ENCODE data around the gene PGBD2.
"Not testable (repeated sequence)": the region's sequence is repeated elsewhere in the genome, so short reads cannot be mapped to it uniquely, and the experiment has no call there.

Gene PGBD2

DNA sequence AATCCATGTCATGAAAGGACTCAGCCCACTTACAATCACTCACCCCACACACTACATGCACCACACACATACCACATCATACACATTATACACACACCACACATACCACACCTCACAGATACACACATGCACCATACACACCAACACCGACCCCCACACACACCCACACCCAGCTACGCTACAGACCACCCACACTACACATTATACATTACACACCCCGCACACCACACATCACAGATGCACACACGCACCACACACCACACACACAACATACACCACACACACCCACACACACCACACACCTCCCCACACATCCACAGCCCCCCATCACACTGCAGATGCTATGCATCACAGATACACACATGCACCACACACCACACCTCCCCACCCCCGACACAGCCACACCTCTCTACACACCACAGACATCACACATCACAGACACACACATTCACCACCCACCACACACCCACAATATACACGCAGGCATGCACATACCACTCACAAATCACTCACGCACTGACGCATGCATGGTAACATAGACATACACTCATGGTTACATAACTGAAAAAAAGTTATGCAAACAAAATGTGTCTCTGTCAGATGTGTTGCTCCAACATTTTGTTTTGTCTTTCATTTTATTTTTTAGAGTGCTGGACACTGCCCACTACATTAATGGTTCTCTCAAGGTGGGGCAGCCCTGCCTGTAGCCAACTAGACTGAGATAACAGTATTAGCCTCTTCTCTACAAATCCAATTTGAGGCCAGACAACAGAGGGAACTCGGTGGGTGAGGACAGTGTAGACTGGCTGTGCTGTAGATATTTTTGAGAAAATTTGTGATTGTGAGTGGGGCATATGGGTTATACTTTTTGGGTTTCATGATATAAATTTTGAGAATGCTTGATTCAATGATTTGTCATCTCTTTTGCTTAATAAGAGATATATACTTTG, 15.2 kb upstream of the PGBD2 start:
- no peak for FAIRE-seq

GRCh38 chr1:248891758-248892157, 14.3 kb upstream of the PGBD2 start:
- no peak for FAIRE-seq

DNA sequence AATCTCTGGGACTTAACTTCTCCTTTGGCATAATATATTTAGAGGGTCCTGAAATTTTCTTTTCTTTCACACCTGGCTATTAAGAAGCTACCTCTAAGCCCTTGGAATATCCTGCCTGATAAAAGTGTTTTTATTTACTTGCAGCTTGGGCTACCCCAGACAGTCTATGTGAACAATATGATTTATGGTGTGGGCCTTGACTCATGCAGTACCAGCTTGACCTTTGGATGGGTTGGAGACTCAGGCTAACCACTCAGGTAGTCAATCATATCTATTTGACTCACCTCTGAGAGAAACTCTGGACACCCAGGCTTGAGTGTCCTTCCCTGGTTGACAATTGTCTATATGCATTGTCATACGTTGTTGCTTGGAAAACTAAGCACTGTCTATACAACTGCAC, 13.4 kb upstream of the PGBD2 start:
- no peak for FAIRE-seq

DNA sequence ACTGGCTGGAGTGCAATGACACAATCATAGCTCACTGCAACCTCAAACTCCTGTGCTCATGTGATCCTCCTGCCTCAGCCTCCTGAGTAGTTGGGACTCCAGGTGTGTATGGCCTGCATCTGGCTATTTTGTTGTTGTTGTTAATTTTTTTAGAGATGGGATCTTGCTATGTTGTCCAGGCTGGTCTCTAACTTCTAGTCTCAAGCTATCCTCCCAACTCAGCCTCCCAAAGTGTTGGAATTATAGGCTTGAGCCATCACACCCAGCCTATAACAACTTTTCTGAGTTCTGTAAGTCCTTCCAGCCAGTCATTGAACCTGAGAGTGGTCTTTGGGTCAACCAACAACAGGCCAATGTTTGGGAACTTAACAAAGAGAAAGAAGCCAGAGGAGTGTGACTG, 11.2 kb upstream of the PGBD2 start:
- no peak for FAIRE-seq

DNA sequence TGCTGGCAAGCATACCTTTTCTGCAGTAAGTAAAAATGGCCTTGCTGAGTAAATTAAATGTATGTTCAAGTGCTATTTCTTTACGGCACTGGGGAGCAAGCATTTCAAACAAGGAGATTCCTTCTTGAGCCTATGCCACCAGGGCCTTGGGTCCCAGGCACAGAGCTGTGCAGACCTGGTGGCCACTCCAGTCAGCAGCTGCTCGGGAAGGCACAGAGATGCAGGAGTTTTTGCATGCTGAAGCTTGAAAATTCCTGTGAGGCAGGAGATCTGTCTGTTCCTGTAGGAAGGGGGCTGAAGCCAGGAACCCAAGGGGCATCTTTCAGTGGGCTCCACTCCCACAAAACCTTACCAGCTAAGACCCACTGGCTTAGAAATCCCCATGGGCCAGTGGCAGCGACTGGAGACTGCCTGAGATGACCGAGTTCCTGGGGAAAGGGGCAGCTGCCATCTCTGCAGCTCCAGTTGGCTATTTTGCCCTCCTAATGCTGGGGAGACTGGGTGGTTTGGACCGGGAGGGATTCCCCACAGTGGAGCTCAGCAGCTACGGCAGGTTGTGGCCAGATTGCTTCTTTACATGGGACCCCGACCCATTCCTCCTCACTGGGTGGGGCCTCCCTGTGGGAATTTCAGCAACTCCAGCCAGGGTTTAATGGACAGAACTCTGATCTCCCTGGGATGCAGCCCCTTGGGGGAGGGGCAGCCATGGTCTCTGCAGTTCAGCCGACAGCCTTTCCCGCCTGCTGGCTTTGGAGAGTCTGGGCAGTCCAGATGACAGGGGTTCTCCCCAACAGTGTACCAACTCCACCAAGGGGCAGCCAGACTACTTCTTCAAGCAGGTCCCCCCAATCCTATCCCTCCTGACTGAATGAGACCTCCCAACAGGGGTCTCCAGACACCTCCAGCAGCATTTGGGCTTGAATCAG, 8.4 kb upstream of the PGBD2 start:
- FAIRE-seq, result no peak

- no peak for FAIRE-seq
These were observed 5.4 kb upstream of the PGBD2 start for GRCh38 chr1:248900637-248901036.

- no peak for FAIRE-seq
These were observed 4.5 kb upstream of the PGBD2 start for GRCh38 chr1:248901578-248901977.

- FAIRE-seq, result no peak
These were observed 1.4 kb upstream of the PGBD2 start for GRCh38 chr1:248904437-248905216.

GRCh38 chr1:248905662-248906008, 400 bp upstream of the PGBD2 start:
- no peak for FAIRE-seq

DNA sequence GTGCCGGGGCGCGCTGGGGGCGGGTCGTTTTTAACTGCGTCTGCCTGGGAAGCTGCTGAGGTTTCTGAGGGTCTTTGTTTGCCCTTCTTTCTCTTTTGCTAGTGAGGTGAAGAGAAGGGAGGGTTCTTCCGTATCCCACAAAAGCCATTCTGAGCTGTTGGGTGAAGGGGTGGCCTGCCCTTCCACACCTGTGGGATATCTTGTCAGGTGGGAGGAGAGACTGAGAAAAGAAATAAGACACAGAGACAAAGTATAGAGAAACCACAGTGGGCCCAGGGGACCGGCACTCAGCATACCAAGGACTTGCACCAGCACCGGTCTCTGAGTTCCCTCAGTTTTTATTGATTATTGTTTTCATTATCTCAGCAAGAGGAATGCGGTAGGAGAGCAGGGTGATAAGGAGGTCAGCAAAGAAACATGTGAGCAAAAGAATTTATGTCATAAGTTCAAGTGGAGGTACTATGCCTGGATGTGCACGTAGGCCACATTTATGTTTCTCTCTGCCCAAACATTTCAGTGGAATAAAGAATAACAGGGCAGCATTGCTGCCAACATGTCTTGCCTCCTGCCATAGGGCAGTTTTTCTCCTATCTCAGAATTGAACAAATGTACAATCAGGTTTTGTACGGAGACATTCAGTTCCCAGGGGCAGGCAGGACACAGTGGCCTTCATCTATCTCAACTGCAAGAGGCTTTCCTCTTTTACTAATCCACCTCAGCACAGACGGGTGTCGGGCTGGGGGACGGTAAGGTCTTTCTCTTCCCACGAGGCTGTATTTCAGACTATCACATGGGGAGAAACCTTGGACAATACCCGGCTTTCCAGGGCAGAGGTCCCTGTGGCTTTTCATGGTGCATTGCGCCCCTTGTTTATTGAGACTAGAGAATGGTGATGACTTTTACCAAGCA, 972 bp downstream of the PGBD2 start:
- FAIRE-seq, result no peak

- no peak for FAIRE-seq
These were observed 4.7 kb downstream of the PGBD2 start for GRCh38 chr1:248910761-248911160.

GRCh38 chr1:248913933-248914332, 7.9 kb downstream of the PGBD2 start:
- FAIRE-seq, result no peak

GRCh38 chr1:248914796-248915381, 8.9 kb downstream of the PGBD2 start:
- FAIRE-seq, result no peak

- FAIRE-seq, result no peak
These were observed 12.1 kb downstream of the PGBD2 start for GRCh38 chr1:248918131-248918530.

DNA sequence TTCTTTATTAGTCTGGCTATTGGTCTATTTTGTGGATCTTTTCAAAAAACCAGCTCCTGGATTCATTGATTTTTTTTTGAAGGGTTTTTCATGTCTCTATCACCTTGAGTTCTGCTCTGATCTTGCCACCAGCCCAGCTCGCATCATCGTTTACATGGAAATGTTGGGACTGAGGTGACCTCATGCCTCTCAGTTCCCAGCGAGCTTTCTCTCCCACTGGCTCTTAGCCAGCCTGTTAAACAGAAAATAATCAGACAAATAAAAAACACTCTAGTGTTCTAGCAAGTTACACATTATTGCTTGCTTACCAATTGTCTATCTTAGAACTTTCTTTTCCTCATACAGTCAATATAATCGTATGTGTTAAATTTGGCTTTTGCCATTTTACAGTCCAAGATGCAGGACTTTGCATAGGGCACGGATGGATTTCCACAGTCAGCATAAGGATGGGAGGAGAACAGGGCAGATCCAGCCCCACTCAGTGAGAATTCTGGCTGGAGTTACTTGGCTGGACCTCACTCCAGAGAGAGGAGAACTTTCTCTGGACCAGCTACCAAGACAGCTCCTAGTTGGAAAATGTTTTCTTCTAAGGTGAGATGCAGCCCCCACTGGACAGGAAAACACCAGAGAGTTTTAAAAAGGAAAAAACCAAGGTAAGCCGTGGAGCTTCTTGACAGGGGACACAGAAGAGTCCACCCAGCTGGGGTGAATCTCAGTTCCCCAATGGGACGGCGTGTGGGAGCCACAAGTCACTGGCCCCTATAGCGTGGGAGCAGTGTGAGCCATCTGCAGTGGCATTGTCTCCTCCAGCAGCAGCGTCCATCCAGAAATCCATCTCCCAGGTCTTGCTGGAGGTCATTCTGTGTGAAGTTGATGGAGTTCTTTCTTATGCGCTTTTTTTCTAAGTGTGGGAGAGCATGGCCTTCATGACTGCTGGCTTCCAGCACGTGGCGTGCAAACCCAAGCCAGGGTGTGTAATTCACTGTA, 17.6 kb downstream of the PGBD2 start:
- no peak for FAIRE-seq

GRCh38 chr1:248924696-248925532, 18.9 kb downstream of the PGBD2 start:
- no peak for FAIRE-seq

- not testable (repeated sequence) for FAIRE-seq
These were observed 19.8 kb downstream of the PGBD2 start for GRCh38 chr1:248925859-248926258.

DNA sequence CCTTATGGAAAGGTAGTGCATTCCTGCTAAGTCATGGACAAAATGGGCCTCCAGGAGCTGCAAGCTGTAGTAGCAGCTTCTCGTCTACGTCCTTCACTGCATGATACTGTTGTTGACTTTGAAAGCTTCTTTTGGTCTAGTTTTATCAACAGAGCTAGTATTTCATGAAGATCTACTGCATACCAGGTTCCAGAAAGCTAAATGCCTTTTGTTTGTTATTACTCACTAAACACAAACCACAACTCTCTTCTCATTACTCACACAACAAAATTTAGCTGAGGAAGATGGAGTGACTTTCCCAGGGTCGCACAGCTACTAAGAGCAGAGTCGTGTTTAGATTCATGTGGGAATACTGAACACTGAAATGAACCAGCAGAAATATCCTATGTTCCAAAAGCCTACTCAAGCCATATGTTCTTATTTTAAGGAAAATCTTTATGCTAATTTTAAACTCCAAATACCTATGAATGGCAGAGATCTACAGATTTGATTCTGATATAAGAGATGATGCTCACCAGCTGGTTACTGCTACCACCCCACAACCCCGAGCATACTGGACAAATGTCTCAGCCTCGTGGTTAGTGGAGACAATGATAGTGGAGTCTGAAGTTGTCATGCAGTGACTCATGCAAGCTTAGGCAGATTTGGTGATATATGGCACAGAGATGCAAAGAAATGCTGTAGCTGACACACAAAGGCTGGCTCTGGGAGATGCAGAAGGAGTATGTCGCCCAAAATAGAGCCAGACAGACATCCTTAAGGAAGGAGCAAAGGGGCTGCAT, 20.6 kb downstream of the PGBD2 start:
- FAIRE-seq, result no peak

Measured in G401.6 (cell line).